GM10847 (cell line): ENCODE results near the gene ZNF300.

Experiments
- POLR2A ChIP-seq: IDR thresholded peaks from 2 replicates; pipeline ENCODE4 v1.6.1; 2011; ENCODE audit not compliant: insufficient read length; ENCODE audit errors: extremely low read depth

ZNF300 gene

DNA sequence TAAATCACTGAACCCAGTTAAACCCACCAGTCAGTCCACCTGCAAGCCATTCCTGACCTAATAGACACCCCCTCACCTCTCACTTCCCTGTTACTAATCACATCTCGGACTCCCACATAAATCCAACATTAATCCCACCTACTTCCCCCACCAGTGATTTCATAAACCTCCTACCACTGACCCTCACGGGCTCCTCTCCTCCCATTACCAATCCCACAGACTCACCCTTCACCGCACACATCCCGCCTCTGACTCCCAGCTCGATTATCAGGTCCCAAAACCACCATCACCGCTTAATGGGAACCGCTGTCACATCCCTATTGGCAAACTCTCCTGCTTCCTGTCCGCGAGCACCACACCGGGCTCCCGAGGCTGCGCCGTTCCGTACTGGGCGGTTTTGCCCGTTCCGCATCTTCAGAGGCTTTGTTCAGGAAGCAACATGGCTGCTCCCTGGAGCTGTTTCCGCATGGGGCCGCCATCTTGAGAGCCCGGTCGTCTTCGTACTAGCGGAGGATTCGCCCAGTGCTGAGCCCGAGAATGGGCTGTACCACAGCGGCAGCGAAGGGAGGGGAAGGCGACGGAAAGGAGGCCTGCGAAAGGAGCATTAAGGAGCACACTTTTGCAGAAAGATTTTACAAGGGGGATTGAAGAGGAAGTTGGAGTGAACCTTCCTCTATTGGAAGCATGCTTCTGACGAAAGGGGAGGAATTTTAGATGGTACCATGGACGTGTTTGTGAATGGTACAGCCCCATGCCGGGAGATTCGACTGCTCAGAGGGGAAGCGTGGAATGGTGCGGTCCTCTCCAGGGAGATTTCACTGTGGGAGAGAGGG is at the start of gene ZNF300:
Gene ZNF300, minus strand, starts transcription at position 502 of the 833 bp plus-strand sequence. CDS start 1,825 bp downstream, outside the sequence.
- no peak for TF ChIP-seq POLR2A

DNA sequence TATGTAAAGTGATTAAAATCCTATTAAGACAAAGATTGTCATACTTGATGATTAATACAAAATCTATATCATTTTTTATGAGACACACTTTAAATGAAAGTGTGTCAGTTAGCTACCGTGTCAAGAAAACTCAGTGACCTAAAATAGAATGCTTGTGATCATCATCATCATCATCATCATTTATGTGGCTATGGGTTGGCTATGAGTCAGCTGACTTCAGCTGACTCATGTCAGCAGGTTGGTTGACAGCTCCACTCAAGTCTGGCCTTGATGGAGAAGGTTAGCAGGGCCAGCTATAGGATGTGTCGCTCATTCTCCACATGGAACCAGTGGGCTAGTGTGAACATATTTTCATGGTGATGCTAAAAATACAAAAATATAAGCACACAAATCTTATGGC is 43.8 kb upstream of the ZNF300 start:
- TF ChIP-seq POLR2A: no peak

DNA sequence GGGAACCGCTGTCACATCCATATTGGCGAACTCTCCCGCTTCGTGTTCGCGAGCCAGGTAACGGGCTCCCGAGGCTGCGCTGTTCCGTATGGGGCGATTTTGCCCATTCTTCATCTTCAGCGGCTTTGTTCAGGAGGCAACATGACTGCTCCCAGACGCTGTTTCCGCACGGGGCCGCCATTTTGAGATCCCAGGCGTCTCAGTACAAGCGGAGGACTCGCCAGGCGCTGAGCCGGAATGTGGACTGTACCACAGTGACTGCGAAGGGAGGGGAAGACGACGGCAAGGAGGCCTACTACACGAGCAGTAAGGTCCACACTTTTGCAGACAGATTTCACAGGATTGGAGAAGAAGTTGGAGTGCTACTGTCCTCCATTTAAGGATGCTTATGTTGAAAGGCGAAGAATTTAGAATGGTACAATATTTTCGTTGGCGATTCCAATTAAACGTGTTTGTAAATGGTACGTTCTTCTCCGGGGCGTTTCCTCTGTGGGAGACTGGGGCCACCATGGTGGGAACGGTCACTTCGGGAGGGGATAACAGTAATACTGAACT is 41.6 kb upstream of the ZNF300 start:
- no peak for TF ChIP-seq POLR2A

DNA sequence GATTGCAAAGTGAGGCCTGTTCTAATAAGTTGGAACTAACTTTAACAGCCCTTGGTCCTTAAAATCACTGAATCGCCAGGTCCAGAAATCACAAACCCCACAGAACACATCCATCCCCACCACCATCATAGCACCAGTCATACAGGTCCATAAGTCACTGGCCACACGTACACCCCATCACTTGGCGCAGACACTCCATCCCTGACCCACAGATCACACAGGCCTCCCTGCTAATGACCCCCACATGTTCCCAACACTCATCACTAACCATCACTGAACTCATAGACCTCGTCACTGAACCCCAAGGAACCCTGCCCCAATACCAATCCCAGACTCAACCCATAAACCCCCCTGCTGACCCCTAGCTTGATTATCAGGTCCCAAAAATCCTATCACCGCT is 41.2 kb upstream of the ZNF300 start:
- no peak for TF ChIP-seq POLR2A

DNA sequence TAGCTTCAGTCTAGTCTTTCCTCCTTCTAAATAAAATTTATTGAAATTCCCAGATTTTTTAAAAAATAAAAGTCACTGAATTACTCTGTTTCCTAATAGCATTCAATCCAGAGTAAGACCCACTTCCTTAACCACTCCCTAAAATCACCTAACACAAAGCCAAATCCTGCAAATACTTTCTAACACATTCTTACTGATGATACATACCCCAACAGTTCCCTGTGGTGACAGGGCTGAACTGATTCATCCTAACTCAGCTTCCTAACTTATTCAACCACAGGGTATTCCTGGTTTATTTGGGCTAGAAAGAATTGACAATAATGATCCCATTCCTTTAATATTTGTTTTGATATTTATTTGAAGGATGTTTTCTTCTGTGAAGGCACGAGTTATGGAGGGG is 40.7 kb upstream of the ZNF300 start:
- no peak for TF ChIP-seq POLR2A

DNA sequence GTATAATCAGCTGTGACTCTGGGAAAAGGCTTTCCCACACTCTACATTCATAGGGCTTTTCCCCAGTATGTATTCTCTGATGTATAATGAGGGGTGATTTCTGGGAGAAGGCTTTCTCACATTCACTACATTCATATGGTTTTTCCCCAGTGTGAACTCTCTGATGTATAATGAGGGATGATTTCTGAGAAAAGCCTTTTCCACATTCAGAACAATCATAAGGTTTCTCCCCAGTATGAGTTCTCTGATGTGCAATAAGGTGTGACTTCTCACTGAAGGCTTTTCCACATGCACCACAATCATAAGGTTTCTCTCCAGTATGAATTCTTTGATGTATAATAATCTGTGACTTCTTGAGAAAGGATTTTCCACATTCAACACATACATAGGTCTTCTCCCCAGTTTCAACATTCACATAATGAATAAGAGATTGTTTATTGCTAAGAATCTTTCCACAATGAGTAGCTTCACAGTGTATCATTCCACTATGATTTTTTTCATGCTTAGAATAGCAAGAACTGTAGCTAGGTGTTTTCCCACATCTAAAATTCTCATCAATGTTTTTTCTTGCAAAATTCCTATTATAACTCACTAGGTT is 26.7 kb upstream of the ZNF300 start:
- no peak for TF ChIP-seq POLR2A

DNA sequence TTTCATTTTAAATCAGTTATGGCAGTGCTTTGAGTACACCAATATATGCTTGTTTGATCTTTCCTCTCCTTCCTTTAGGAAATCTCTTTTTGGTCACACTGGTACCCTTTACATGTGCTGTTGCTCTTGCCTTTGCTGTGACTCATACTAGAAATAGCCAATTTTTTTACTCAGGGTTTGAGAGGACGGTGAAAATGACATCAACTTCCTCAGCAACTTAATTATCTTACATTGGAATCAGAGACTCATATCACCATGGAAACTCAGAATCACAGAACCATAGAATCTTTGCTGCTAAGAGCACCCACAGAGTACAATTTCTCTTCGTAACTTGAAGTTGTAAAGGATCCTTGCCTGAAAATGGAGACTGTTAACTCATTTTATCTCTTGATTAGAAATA is 13.8 kb upstream of the ZNF300 start:
- TF ChIP-seq POLR2A: no peak

DNA sequence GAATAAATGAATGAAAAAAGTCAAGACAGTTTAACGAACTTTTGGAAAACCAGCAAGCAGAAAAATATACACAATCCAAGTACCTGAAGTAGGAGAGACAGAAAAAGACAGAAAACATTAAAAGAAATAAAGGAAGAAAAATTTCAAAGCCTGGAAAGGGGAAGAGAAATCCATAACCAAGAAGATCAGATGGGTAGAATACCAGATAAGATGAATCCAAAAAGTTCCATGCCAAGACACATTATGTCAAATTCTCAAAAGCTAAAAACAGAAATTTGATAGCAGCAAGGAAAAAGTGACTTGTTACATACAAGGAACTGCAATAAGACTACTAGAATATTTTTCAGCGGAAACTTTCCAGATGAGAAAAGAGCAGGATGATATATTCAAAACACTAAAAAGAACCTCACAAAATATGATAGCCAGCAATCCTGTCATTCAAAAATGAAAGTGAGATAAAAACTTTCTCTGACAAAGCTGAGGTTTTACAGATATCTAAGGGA is 7.6 kb upstream of the ZNF300 start:
- TF ChIP-seq POLR2A: no peak

DNA sequence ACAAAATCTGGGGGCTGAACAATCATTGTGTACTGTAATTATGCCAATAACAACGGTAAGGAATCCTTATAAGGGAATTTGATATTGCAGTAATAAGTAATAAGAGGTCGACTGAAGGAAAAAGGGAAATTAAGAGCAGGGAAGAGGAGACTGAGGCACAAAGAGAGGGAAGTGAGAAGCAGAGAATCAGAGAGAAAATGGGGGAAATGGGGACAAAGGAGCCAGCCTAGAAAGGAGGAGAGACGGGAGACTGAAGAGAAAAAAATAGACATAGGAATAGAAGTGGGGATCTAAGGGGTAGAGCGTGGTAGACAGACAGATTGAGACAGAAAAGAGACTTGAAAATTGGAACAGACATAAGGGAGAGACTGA is 518 bp upstream of the ZNF300 start:
- TF ChIP-seq POLR2A: no peak

DNA sequence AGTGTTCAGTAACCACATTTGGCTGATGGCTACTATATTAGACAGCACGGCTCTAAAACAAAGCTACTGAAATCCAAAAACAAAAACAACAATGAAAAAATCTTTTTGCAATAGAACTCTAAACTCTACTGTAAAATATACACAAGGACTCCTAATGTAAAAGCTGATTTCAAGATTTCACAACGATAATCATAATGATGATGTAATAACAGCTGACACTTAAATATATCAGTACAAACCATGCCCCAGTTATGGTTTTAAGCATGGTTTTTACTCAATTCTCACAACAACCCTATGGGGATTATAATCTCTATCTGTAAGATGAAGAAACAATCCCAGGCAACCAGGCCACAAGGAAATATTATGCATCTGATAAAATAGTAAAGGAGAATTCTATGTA is 3.3 kb downstream of the ZNF300 start:
- TF ChIP-seq POLR2A: no peak

DNA sequence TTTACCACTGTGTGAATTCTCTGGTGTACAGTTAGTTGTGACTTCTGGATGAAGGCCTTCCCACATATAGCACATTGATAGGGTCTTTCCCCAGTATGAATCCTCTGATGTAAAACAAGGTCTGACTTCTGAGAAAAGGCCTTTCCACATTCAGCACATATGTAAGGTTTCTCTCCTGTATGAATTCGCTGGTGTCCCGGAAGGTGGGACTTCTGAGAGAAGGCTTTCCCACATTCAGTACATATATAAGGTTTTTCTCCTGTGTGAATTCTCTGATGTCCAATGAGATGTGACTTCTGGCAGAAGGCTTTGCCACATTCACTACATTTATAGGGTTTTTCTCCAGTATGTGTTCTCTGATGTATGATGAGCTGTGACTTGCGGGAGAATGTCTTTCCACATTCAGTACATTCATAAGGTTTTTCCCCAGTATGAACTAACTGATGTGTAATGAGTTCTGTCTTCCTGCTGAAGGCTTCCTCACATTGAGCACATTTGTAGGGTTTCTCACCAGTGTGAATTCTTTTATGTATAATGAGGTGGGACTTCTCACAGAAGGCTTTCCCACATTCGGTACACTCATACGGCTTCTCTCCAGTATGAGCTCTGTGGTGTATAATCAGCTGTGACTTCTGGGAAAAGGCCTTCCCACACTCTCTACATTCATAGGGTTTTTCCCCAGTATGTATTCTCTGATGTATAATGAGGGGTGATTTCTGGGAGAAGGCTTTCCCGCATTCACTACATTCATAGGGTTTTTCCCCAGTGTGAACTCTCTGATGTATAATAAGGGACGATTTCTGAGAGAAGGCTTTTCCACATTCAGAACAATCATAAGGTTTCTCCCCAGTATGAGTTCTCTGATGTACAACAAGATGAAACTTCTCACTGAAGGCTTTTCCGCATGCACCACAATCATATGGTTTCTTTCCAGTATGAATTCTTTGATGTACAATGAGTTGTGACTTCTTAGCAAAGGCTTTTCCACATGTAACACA is 9.1 kb downstream of the ZNF300 start:
- TF ChIP-seq POLR2A: no peak

DNA sequence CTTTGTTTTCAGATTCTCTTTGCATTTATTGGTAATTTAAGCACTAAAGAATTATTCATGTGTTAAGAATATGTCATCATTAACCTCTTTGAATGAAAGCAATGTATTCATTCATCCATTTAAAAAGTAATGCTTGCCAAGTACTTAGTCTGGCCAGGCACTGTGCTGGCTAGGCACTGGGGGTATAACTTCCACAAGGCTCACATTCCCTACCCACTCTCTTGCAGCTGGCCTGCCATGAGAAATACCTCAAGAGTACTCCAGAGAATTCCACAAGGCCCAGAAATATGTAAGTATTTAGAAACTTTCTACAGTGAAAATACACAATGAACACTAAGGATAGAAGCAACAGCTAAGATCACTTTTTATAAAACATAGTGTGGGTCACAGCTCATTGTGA is 25.4 kb downstream of the ZNF300 start:
- TF ChIP-seq POLR2A: no peak

DNA sequence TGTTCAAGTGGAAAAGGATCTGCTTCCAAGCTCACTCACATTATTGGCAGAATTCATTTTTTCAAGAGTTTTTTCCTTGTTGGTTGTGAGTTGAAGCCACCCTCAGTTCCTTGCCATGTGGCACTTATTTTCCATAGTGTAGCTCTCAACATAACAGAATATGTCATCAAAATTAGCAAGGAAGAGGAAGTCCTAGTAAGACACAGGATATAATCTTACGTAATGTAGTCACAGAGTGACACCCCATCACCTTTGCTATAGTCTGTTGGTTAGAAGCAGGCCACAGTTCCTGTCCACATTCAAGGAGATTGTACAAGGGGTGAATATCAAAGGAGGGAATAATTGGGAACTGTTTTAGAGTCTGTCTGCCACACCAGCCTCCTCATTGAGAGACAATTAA is 42.7 kb downstream of the ZNF300 start:
- TF ChIP-seq POLR2A: no peak

DNA sequence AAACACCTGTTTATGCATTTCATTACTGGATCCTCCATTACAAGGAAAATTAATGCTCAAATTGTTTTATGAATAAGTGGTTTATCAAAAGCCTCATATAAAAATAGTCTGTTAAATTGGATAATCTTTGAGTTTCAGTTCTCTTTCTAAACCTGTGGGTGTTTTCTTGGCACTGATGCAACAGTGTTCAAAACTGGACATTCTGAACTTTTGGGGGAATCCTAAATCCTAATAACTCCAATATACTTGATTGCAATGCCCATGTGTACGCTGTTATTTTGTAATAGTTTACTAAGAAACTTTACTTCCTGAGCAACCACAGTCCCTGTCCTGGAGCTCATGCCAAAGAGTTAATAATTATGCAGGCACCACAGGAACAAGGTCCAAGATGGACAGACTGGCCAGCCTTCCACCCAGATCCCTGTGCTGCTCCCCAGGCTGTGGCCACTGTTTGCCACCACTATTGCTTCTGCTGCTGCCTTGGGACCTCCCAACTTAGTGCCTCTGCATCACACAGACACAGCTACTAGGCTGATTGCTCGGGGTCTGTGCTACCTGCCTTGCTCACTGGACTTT is 44.4 kb downstream of the ZNF300 start:
- TF ChIP-seq POLR2A: no peak

DNA sequence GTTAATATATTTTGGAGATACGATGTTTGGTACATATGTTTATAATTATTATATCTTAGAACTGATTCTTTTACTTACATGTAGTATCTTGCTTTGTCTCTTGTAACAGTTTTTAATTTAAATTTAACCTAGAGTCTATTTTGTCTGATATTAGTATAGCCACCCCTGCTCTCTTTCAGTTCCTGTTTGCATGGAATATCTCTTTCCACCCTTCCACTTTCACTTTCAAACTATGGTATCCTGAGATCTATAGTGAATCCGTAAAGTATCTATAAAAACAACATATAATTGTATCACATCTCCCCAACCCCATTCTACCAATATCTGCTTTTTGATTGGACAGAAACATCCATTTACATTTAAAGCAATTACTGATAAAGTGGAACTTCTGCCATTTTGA is 51.2 kb downstream of the ZNF300 start:
- TF ChIP-seq POLR2A: no peak

DNA sequence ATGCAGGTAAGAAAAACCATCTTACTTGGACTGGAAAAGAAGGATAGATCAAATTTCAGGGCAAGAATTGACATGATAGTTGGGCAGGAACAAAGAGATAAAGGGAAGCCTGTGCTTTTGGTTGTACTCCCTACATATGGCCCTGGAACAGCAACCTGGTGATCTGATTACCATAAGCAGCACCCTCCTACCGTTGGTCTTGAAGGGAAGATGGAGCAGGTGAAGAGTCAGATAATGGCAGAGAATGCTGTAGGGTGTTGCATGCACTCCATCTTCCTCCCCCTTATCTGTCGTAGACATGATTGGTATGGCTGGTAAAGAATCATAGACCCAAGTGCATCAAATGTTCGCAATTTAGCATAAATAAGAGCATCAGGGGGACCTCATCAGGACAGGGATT is 53.7 kb downstream of the ZNF300 start:
- TF ChIP-seq POLR2A: no peak
